K562 (cell line): ENCODE measurements around the gene CAST. TPM values are rescaled to one million over a fixed set of nuclear protein-coding genes. Genes with fewer than 3 reads are reported as not detected.

Source experiments
- CHD2 ChIP-seq: IDR thresholded peaks from 2 replicates; pipeline ENCODE4 v1.6.1; 2011; ENCODE audit warnings: low read depth, low read length
- CXXC5 ChIP-seq: fragments of 250-450 bp; sonication (Bioruptor Pico); IDR thresholded peaks from 2 replicates; pipeline ENCODE4 v1.8.0; 2022; ENCODE audit warnings: inconsistent platforms, mild to moderate bottlenecking, moderate library complexity
- DACH1 ChIP-seq: fragments of 450-650 bp; IDR thresholded peaks from 2 replicates; pipeline ENCODE4 v1.6.1; 2018; ENCODE audit not compliant: partially characterized antibody
- IFI16 ChIP-seq: fragments of 250-450 bp; sonication (Bioruptor Pico); IDR thresholded peaks from 2 replicates; pipeline ENCODE4 v2.1.2; 2022; ENCODE audit warnings: mild to moderate bottlenecking, inconsistent platforms
- ZC3H8 ChIP-seq: fragments of 450-650 bp; IDR thresholded peaks from 2 replicates; pipeline ENCODE4 v1.6.1; 2017
- ZNF316 ChIP-seq: fragments of 450-650 bp; IDR thresholded peaks from 2 replicates; pipeline ENCODE4 v1.6.1; 2016
- ZNF717 ChIP-seq: fragments of 250-450 bp; sonication (Bioruptor Pico); IDR thresholded peaks from 2 replicates; pipeline ENCODE4 v1.5.0; 2021
- ZNF780A ChIP-seq: fragments of 250-450 bp; sonication (Bioruptor Pico); IDR thresholded peaks from 2 replicates; pipeline ENCODE4 v1.5.0; 2021; ENCODE audit warnings: mild to moderate bottlenecking
- polyA plus RNA-seq, 8 experiments: library from polyadenylated mRNA; depleted of rRNA in 4 of 8; stranded (reverse) in 5 of 8; unstranded in 3 of 8; fragments of >200 nt; fragmentation: Nextera tagmentation in 2 of 8; fragmentation: Illumina TruSeq in 1 of 8; extraction: Ambion mirVana in 2 of 8; extraction: Trizol in 1 of 8; gene quantifications; 2 replicates each; pipeline versions ENCODE4 v1.2.1 to v1.2.3, GENCODE V29; 2011 to 2014; ENCODE audit warnings: inconsistent platforms in 1 of 8, missing spikeins in 1 of 8
- total RNA-seq, 7 experiments: library from RNA; depleted of rRNA in 6 of 7; stranded (reverse); fragments of >200 nt in 6 of 7; fragmentation: Illumina TruSeq in 2 of 7; extraction: Trizol in 2 of 7; gene quantifications; 2 replicates each; pipeline versions ENCODE4 v1.2.1 to v1.2.3, GENCODE V29; 2011 to 2021; ENCODE audit warnings: low replicate concordance in 1 of 7
- TF ChIP-seq, protein P1 (sequence below): fragments of 200-600 bp; sonication (generic); IDR thresholded peaks from one replicate; pipeline ENCODE4 v1.6.1; 2012; ENCODE audit warnings: mild to moderate bottlenecking, low read depth, low read length, inconsistent platforms
- TF ChIP-seq, protein P2 (sequence below): fragments of 450-650 bp; formaldehyde crosslinking; IDR thresholded peaks from 2 replicates; pipeline ENCODE4 v1.4.0; 2020; ENCODE audit warnings: mild to moderate bottlenecking, moderate library complexity
- TF ChIP-seq, protein P3 (sequence below): fragments of 250-450 bp; sonication (Bioruptor Pico); IDR thresholded peaks from 2 replicates; pipeline ENCODE4 v1.8.0; 2022; ENCODE audit warnings: moderate library complexity, mild to moderate bottlenecking, inconsistent platforms
- TF ChIP-seq, protein P4 (sequence below): sonication (generic); formaldehyde crosslinking; IDR thresholded peaks from 2 replicates; pipeline ENCODE4 v1.8.0; 2022; ENCODE audit warnings: missing genetic modification reagents, mild to moderate bottlenecking, borderline replicate concordance

CAST gene
- total and polyA plus RNA-seq, 9 of the 15 experiments (the other 6 are each of a cell fraction or from before 2014, with no cell fraction given) = 55.5 to 136 (median 86.1) TPM

DNA sequence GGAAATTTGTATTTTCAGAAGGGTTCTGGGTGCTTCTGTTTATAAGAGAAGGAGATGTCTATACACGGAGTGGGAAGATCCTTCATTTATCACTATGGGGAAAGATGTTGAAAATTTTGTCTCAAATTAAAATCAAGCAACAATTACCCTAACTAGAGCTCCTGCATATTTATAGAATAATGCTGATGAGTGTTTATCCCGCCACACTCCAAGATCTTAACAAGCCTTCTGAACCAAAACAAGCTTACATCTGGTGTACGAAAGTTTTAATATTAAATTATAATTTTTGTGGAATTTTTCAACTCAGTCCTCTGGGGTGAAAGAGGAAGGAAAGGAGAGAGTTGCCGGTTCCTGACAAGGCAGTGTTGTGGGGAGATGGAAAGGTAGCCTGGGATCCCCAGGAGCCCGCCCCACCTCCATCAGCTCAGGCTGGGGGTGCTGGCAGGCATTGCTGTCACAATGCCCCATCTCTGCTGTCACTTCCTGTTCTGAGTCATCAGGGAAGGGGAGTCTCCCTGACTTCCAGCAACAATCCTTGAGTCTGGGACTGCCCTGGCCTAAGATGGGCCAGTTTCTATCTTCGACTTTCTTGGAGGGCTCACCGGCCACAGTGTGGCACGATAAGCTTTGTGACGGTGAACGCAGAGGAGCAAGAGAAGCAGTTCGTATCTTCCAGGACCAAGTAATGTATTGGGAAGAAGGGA, 81.0 kb downstream of the CAST start (continued):
- TF ChIP-seq, protein P1, sequence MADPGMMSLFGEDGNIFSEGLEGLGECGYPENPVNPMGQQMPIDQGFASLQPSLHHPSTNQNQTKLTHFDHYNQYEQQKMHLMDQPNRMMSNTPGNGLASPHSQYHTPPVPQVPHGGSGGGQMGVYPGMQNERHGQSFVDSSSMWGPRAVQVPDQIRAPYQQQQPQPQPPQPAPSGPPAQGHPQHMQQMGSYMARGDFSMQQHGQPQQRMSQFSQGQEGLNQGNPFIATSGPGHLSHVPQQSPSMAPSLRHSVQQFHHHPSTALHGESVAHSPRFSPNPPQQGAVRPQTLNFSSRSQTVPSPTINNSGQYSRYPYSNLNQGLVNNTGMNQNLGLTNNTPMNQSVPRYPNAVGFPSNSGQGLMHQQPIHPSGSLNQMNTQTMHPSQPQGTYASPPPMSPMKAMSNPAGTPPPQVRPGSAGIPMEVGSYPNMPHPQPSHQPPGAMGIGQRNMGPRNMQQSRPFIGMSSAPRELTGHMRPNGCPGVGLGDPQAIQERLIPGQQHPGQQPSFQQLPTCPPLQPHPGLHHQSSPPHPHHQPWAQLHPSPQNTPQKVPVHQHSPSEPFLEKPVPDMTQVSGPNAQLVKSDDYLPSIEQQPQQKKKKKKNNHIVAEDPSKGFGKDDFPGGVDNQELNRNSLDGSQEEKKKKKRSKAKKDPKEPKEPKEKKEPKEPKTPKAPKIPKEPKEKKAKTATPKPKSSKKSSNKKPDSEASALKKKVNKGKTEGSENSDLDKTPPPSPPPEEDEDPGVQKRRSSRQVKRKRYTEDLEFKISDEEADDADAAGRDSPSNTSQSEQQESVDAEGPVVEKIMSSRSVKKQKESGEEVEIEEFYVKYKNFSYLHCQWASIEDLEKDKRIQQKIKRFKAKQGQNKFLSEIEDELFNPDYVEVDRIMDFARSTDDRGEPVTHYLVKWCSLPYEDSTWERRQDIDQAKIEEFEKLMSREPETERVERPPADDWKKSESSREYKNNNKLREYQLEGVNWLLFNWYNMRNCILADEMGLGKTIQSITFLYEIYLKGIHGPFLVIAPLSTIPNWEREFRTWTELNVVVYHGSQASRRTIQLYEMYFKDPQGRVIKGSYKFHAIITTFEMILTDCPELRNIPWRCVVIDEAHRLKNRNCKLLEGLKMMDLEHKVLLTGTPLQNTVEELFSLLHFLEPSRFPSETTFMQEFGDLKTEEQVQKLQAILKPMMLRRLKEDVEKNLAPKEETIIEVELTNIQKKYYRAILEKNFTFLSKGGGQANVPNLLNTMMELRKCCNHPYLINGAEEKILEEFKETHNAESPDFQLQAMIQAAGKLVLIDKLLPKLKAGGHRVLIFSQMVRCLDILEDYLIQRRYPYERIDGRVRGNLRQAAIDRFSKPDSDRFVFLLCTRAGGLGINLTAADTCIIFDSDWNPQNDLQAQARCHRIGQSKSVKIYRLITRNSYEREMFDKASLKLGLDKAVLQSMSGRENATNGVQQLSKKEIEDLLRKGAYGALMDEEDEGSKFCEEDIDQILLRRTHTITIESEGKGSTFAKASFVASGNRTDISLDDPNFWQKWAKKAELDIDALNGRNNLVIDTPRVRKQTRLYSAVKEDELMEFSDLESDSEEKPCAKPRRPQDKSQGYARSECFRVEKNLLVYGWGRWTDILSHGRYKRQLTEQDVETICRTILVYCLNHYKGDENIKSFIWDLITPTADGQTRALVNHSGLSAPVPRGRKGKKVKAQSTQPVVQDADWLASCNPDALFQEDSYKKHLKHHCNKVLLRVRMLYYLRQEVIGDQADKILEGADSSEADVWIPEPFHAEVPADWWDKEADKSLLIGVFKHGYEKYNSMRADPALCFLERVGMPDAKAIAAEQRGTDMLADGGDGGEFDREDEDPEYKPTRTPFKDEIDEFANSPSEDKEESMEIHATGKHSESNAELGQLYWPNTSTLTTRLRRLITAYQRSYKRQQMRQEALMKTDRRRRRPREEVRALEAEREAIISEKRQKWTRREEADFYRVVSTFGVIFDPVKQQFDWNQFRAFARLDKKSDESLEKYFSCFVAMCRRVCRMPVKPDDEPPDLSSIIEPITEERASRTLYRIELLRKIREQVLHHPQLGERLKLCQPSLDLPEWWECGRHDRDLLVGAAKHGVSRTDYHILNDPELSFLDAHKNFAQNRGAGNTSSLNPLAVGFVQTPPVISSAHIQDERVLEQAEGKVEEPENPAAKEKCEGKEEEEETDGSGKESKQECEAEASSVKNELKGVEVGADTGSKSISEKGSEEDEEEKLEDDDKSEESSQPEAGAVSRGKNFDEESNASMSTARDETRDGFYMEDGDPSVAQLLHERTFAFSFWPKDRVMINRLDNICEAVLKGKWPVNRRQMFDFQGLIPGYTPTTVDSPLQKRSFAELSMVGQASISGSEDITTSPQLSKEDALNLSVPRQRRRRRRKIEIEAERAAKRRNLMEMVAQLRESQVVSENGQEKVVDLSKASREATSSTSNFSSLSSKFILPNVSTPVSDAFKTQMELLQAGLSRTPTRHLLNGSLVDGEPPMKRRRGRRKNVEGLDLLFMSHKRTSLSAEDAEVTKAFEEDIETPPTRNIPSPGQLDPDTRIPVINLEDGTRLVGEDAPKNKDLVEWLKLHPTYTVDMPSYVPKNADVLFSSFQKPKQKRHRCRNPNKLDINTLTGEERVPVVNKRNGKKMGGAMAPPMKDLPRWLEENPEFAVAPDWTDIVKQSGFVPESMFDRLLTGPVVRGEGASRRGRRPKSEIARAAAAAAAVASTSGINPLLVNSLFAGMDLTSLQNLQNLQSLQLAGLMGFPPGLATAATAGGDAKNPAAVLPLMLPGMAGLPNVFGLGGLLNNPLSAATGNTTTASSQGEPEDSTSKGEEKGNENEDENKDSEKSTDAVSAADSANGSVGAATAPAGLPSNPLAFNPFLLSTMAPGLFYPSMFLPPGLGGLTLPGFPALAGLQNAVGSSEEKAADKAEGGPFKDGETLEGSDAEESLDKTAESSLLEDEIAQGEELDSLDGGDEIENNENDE = no peak
- TF ChIP-seq, protein P2, sequence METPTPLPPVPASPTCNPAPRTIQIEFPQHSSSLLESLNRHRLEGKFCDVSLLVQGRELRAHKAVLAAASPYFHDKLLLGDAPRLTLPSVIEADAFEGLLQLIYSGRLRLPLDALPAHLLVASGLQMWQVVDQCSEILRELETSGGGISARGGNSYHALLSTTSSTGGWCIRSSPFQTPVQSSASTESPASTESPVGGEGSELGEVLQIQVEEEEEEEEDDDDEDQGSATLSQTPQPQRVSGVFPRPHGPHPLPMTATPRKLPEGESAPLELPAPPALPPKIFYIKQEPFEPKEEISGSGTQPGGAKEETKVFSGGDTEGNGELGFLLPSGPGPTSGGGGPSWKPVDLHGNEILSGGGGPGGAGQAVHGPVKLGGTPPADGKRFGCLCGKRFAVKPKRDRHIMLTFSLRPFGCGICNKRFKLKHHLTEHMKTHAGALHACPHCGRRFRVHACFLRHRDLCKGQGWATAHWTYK (CRISPR knock-in tag) = no peak
- TF ChIP-seq, protein P3, sequence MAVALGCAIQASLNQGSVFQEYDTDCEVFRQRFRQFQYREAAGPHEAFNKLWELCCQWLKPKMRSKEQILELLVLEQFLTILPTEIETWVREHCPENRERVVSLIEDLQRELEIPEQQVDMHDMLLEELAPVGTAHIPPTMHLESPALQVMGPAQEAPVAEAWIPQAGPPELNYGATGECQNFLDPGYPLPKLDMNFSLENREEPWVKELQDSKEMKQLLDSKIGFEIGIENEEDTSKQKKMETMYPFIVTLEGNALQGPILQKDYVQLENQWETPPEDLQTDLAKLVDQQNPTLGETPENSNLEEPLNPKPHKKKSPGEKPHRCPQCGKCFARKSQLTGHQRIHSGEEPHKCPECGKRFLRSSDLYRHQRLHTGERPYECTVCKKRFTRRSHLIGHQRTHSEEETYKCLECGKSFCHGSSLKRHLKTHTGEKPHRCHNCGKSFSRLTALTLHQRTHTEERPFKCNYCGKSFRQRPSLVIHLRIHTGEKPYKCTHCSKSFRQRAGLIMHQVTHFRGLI (CRISPR knock-in tag) = no peak
- TF ChIP-seq CXXC5 (CRISPR knock-in tag) (0 out of 2 replicates have a peak, but pooled peaks have one; percentile 24), IFI16 (CRISPR knock-in tag) (no peak), ZC3H8 (no peak), DACH1 (no peak), ZNF316 (peak; percentile 65), CHD2 (no peak), ZNF780A (no peak), ZNF717 (CRISPR knock-in tag) (no peak)
- TF ChIP-seq, protein P4, sequence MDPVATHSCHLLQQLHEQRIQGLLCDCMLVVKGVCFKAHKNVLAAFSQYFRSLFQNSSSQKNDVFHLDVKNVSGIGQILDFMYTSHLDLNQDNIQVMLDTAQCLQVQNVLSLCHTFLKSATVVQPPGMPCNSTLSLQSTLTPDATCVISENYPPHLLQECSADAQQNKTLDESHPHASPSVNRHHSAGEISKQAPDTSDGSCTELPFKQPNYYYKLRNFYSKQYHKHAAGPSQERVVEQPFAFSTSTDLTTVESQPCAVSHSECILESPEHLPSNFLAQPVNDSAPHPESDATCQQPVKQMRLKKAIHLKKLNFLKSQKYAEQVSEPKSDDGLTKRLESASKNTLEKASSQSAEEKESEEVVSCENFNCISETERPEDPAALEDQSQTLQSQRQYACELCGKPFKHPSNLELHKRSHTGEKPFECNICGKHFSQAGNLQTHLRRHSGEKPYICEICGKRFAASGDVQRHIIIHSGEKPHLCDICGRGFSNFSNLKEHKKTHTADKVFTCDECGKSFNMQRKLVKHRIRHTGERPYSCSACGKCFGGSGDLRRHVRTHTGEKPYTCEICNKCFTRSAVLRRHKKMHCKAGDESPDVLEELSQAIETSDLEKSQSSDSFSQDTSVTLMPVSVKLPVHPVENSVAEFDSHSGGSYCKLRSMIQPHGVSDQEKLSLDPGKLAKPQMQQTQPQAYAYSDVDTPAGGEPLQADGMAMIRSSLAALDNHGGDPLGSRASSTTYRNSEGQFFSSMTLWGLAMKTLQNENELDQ (CRISPR knock-in tag) = no peak
